Kidney (tissue), 14 donors: ENCODE measurements around the gene IGLL5. TPM values are rescaled to one million over a fixed set of nuclear protein-coding genes. Genes with fewer than 3 reads are reported as not detected.

Experiments used
- DNase-seq, 5 donors: peaks; one replicate each; pipeline ENCODE4 v3.0.0-alpha.2; 2013 to 2020
- FAIRE-seq: peaks from 2 replicates; lab custom pipeline; 2012; peaks lifted over from hg19 to GRCh38; lab: Jason Lieb, UNC
- H3K27ac ChIP-seq, 2 donors: one replicate each; pipeline ENCODE4 v1.7.0; 2013; ENCODE audit warnings: low read depth in 2 of 2, low read length in 2 of 2, inconsistent platforms in 1 of 2
- H3K27me3 ChIP-seq: one replicate; pipeline ENCODE4 v1.7.1; 2013; ENCODE audit warnings: low read length, inconsistent platforms; ENCODE audit not compliant: control insufficient read depth, insufficient read depth
- H3K36me3 ChIP-seq, 3 donors: one replicate each; pipeline versions ENCODE4 v1.7.0 to v1.7.1; 2013; ENCODE audit warnings: low read length in 3 of 3, control low read depth in 1 of 3, inconsistent platforms in 1 of 3; ENCODE audit not compliant: insufficient read depth in 3 of 3, control insufficient read depth in 2 of 3
- H3K4me1 ChIP-seq, 3 donors: one replicate each; pipeline versions ENCODE4 v1.7.0 to v1.7.1; 2013; ENCODE audit warnings: low read length in 3 of 3, inconsistent platforms in 1 of 3, low read depth in 1 of 3; ENCODE audit not compliant: control insufficient read depth in 2 of 3, insufficient read depth in 2 of 3
- H3K4me3 ChIP-seq, 3 donors: one replicate each; pipeline versions ENCODE4 v1.7.0 to v1.8.1; 2013; ENCODE audit warnings: low read length in 3 of 3, control low read depth in 1 of 3, inconsistent platforms in 1 of 3
- H3K9ac ChIP-seq, 3 donors: one replicate each; pipeline versions ENCODE4 v1.7.0 to v1.7.1; 2013; ENCODE audit warnings: low read length in 3 of 3, control low read depth in 1 of 3, inconsistent platforms in 1 of 3
- H3K9me3 ChIP-seq, 3 donors: one replicate each; pipeline versions ENCODE4 v1.7.0 to v1.7.1; 2013; ENCODE audit warnings: low read length in 3 of 3, control low read depth in 1 of 3, inconsistent platforms in 1 of 3; ENCODE audit not compliant: control insufficient read depth in 2 of 3, insufficient read depth in 1 of 3
- intact Hi-C: fragments of 100-400 bp; cut with DNase I; formaldehyde crosslinking; loops from one replicate; pipeline ENCODE4 v1.11.1; 2022
- polyA plus RNA-seq: library from polyadenylated mRNA; stranded (reverse); fragments of 350-450 nt; fragmentation: Illumina TruSeq; extraction: RNeasy Lipid Tissue Mini Kit (QIAGEN cat#74804); gene quantifications from one replicate; pipeline ENCODE4 v1.2.3, GENCODE V29; 2014; ENCODE audit warnings: low read depth, low replicate concordance; ENCODE audit not compliant: insufficient read depth
- total RNA-seq: library from RNA; stranded (reverse); fragmentation: NEBNext Ultra II Directional; extraction: Animal tissue kit (Norgen Biotek cat#: 25700); gene quantifications from one replicate; pipeline ENCODE4 v1.2.1, GENCODE V29; 2021
- TF ChIP-seq, protein P1 (sequence below): IDR thresholded peaks from 3 replicates; pipeline ENCODE4 v1.5.1; 2012; ENCODE audit warnings: mild to moderate bottlenecking, moderate library complexity, borderline replicate concordance; ENCODE audit not compliant: insufficient read depth; ENCODE audit errors: extremely low read depth
- donor health status: control.
- donor health status: control.
- donor health status: control.
- donor health status: control.
- donor health status: control.
- donor health status: DM: yes; HTN: yes; CAD: no.
- donor health status: Normal renal cell carcinoma (clear cell type).

The IGLL5 gene
- total and polyA plus RNA-seq, 2 donors from 2014 or later = 1.9 to 103 TPM

- Histone ChIP-seq H3K4me1 (no peaks in the 10 kb centered on the region), H3K9me3 (no peaks in the 10 kb centered on the region), H3K27me3 (no peaks in the 10 kb centered on the region), H3K4me3 (no peak overlapping the region), H3K27ac (no peak overlapping the region), H3K36me3 (no peaks in the 10 kb centered on the region), H3K9ac (no peak overlapping the region)
- intact Hi-C loops = no loop called here
- FAIRE-seq (no peak), DNase-seq (peak in 1 of 5 donors; percentile 29)
- TF ChIP-seq, protein P1, sequence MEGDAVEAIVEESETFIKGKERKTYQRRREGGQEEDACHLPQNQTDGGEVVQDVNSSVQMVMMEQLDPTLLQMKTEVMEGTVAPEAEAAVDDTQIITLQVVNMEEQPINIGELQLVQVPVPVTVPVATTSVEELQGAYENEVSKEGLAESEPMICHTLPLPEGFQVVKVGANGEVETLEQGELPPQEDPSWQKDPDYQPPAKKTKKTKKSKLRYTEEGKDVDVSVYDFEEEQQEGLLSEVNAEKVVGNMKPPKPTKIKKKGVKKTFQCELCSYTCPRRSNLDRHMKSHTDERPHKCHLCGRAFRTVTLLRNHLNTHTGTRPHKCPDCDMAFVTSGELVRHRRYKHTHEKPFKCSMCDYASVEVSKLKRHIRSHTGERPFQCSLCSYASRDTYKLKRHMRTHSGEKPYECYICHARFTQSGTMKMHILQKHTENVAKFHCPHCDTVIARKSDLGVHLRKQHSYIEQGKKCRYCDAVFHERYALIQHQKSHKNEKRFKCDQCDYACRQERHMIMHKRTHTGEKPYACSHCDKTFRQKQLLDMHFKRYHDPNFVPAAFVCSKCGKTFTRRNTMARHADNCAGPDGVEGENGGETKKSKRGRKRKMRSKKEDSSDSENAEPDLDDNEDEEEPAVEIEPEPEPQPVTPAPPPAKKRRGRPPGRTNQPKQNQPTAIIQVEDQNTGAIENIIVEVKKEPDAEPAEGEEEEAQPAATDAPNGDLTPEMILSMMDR = no peak
Measured at GRCh38 chr22:22906907-22907550, 19.4 kb downstream of the IGLL5 start.

GRCh38 chr22:22907551-22908494 lies 20.2 kb downstream of the IGLL5 start:
- FAIRE-seq = no peak
- no peak overlapping the region for H3K9ac ChIP-seq
- DNase-seq = peak in 1 of 5 donors; percentile 43

GRCh38 chr22:22908495-22908861 lies 20.9 kb downstream of the IGLL5 start:
- H3K9me3 ChIP-seq = no peaks in the 10 kb centered on the region

More at GRCh38 chr22:22907551-22908494, 20.2 kb downstream of the IGLL5 start:
- H3K9me3 ChIP-seq = no peaks in the 10 kb centered on the region
- TF ChIP-seq, protein P1 = no peak
- no peak overlapping the region for H3K4me3 ChIP-seq
- no peaks in the 10 kb centered on the region for H3K4me1 ChIP-seq
- no peaks in the 10 kb centered on the region for H3K27me3 ChIP-seq
- H3K27ac ChIP-seq = no peak overlapping the region
- no peaks in the 10 kb centered on the region for H3K36me3 ChIP-seq
- intact Hi-C loops = no loop called here

More at GRCh38 chr22:22908495-22908861, 20.9 kb downstream of the IGLL5 start:
- FAIRE-seq (no peak), DNase-seq (no peak)
- no peaks in the 10 kb centered on the region for H3K27me3 ChIP-seq
- no peaks in the 10 kb centered on the region for H3K36me3 ChIP-seq
- no peaks in the 10 kb centered on the region for H3K4me1 ChIP-seq
- no peak overlapping the region for H3K9ac ChIP-seq
- H3K4me3 ChIP-seq = no peak overlapping the region
- TF ChIP-seq, protein P1 = no peak
- H3K27ac ChIP-seq = no peak overlapping the region
- intact Hi-C loops = no loop called here
